ENCODE results near the gene SAMD14.
A peak's percentile ranks its signal among the peaks of the same experiment; 100 is the strongest.

DNA sequence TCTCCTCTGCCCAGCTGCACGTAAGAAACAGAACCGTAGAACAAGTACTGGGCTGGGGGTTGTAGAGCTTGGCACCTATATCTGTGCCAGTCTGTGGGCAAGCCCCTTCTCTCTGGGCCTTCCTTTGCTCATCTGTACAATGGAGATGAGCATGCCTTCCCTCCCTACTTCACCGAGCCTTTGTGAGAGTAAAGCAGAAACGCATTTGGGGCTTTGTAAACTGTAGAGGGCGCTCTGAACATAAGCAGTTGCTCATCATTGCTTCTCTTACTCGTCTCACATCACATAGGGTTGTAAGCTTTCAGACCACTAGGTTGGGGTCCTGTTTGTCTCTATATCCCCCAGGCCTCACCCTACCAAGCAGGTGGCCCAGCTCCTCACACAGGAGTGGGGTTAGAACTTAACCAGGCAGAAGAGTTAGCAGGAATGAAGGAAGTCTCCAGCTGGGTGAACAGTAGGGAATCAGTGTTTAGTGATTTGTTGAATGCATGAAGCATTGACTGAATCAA, 15.1 kb downstream of the SAMD14 start:
- TF ChIP-seq, protein P1, sequence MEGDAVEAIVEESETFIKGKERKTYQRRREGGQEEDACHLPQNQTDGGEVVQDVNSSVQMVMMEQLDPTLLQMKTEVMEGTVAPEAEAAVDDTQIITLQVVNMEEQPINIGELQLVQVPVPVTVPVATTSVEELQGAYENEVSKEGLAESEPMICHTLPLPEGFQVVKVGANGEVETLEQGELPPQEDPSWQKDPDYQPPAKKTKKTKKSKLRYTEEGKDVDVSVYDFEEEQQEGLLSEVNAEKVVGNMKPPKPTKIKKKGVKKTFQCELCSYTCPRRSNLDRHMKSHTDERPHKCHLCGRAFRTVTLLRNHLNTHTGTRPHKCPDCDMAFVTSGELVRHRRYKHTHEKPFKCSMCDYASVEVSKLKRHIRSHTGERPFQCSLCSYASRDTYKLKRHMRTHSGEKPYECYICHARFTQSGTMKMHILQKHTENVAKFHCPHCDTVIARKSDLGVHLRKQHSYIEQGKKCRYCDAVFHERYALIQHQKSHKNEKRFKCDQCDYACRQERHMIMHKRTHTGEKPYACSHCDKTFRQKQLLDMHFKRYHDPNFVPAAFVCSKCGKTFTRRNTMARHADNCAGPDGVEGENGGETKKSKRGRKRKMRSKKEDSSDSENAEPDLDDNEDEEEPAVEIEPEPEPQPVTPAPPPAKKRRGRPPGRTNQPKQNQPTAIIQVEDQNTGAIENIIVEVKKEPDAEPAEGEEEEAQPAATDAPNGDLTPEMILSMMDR (conservative IDR thresholded peaks at IDR 0.05; ENCODE audit: low read depth, low read length), result peak; percentile 64
- TF ChIP-seq POLR2A (IDR thresholded peaks at IDR 0.05; ENCODE audit: low read depth, low read length) (no peak), MXI1 (IDR thresholded peaks at IDR 0.05; ENCODE audit: borderline replicate concordance, low read depth, low read length) (no peak), MAFK (IDR thresholded peaks at IDR 0.05; ENCODE audit: low read depth, low read length) (no peak), RCOR1 (IDR thresholded peaks at IDR 0.05; ENCODE audit: insufficient replicate concordance, low read length) (no peak), BHLHE40 (IDR thresholded peaks at IDR 0.05; ENCODE audit: low read depth, low read length) (no peak), RFX5 (IDR thresholded peaks at IDR 0.05; ENCODE audit: low read depth, low read length) (no peak), NFE2L2 (IDR thresholded peaks at IDR 0.05; ENCODE audit: low read depth, low read length) (no peak), SMC3 (IDR thresholded peaks at IDR 0.05; ENCODE audit: low read depth, low read length) (peak; percentile 52), CEBPB (IDR thresholded peaks at IDR 0.05; ENCODE audit: low read depth, low read length) (no peak)
